Endodermal cell (in vitro differentiated cells): ENCODE measurements around the gene EPPIN. TPM values are rescaled to one million over a fixed set of nuclear protein-coding genes. Genes with fewer than 3 reads are reported as not detected.

Source experiments
- DNase-seq: peaks from one replicate; pipeline ENCODE4 v3.0.0-alpha.2; 2017
- H3K27ac ChIP-seq: 2 replicates; pipeline ENCODE4 v1.5.1; 2013; ENCODE audit warnings: mild to moderate bottlenecking, low read depth, low read length, moderate library complexity
- H3K27me3 ChIP-seq: 2 replicates; pipeline ENCODE4 v1.6.1; 2013; ENCODE audit warnings: mild to moderate bottlenecking, low read length, moderate library complexity; ENCODE audit not compliant: insufficient read depth, control insufficient read depth, poor library complexity, severe bottlenecking
- H3K36me3 ChIP-seq: 2 replicates; pipeline ENCODE4 v1.7.0; 2013; ENCODE audit warnings: mild to moderate bottlenecking, low read length, moderate library complexity; ENCODE audit not compliant: control insufficient read depth, insufficient read depth
- H3K4me1 ChIP-seq: one replicate; pipeline ENCODE4 v1.7.0; 2013; ENCODE audit warnings: low read length; ENCODE audit not compliant: control insufficient read depth, insufficient read depth
- H3K4me3 ChIP-seq: 2 replicates; pipeline ENCODE4 v1.5.1; 2013; ENCODE audit warnings: mild to moderate bottlenecking, low read length, moderate library complexity
- H3K9ac ChIP-seq: 2 replicates; pipeline ENCODE4 v1.6.1; 2013; ENCODE audit warnings: mild to moderate bottlenecking, low read length, moderate library complexity; ENCODE audit not compliant: poor library complexity, severe bottlenecking; ENCODE audit errors: extremely low read depth
- H3K9me3 ChIP-seq: 2 replicates; pipeline ENCODE4 v1.6.1; 2013; ENCODE audit warnings: mild to moderate bottlenecking, low read length, moderate library complexity; ENCODE audit not compliant: control insufficient read depth
- H3K27ac Mint-ChIP-seq: 2 replicates; pipeline ENCODE4 v1.8.0; 2020; ENCODE audit warnings: mixed read lengths
- H3K27me3 Mint-ChIP-seq: 2 replicates; pipeline ENCODE4 v1.8.0; 2021; ENCODE audit warnings: mild to moderate bottlenecking, mixed read lengths; ENCODE audit not compliant: insufficient read depth
- H3K36me3 Mint-ChIP-seq: 2 replicates; pipeline ENCODE4 v1.8.0; 2020; ENCODE audit warnings: low read depth, mixed read lengths
- H3K4me1 Mint-ChIP-seq: 2 replicates; pipeline ENCODE4 v1.8.0; 2020; ENCODE audit warnings: mixed read lengths
- H3K4me3 Mint-ChIP-seq: 2 replicates; pipeline ENCODE4 v1.8.0; 2020; ENCODE audit warnings: mild to moderate bottlenecking, moderate library complexity, mixed read lengths
- H3K9me3 Mint-ChIP-seq: 2 replicates; pipeline ENCODE4 v1.8.0; 2020; ENCODE audit warnings: mild to moderate bottlenecking, mixed read lengths
- WGBS, 2 experiments: methylation state at CpG; one replicate each; pipeline versions ENCODE4 v1.1.5 to v1.1.7; 2013; ENCODE audit warnings: missing lambda C conversion rate in 2 of 2, mixed read lengths in 1 of 2; ENCODE audit not compliant: insufficient coverage in 1 of 2, insufficient read length in 1 of 2; 5-methylcytosine and 5-hydroxymethylcytosine counted together
- total RNA-seq, 2 donors: library from RNA; stranded (reverse); fragmentation: NEBNext Ultra II Directional in 1 of 2; extraction: Animal tissue kit (Norgen Biotek cat#: 25700) in 1 of 2; gene quantifications; 2 replicates in 1 of 2; 3 replicates in 1 of 2; pipeline ENCODE4 v1.2.1, GENCODE V29; 2021
- TF ChIP-seq, protein P1 (sequence below): fragments of 200-600 bp; sonication (generic); conservative IDR thresholded peaks from 2 replicates; pipeline ENCODE4 v1.5.0; 2021; ENCODE audit warnings: antibody characterized with exemption, mild to moderate bottlenecking

The EPPIN gene
- total RNA-seq, 2 donors from 2014 or later, result 0.18 TPM; not detected in 1

DNA sequence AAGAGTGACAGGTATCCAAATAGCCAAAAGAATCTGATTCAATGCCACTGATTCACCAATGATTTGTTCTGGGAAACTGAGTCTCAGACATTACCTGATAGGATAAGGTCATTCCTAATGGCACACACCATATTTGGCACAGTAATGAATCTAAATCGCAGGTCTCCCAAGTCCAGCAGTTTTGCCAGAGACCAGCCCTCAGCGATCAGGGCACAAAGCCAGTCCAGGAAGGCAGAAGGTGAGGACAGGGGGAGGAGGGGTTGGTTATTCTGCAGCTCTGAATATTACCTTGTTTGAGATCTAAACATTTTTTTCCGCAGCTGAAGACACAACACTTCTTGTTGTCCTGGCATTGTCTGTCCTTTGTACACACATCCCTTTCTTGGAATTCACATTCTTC, 1.9 kb downstream of the EPPIN start:
- H3K27me3 ChIP-seq, result peaks cover 23% of the 10 kb centered on the region
- H3K4me3 ChIP-seq, result no peak overlapping the region
- H3K36me3 Mint-ChIP-seq, result no peaks in the 10 kb centered on the region
- no peaks in the 10 kb centered on the region for H3K9me3 ChIP-seq
- peaks cover 2% of the 10 kb centered on the region for H3K4me1 Mint-ChIP-seq
- WGBS, 2 experiments, result 79 to 87% methylated on average over 2 to 3 of the region's 3 CpGs
- peaks cover 3% of the 10 kb centered on the region for H3K9me3 Mint-ChIP-seq
- no peak overlapping the region for H3K9ac ChIP-seq
- peaks cover 16% of the 10 kb centered on the region for H3K27me3 Mint-ChIP-seq
- no peaks in the 10 kb centered on the region for H3K4me1 ChIP-seq
- H3K4me3 Mint-ChIP-seq, result no peak overlapping the region
- no peak overlapping the region for H3K27ac Mint-ChIP-seq
- DNase-seq, result no peak
- H3K27ac ChIP-seq, result no peak overlapping the region
- H3K36me3 ChIP-seq, result no peaks in the 10 kb centered on the region
- TF ChIP-seq, protein P1, sequence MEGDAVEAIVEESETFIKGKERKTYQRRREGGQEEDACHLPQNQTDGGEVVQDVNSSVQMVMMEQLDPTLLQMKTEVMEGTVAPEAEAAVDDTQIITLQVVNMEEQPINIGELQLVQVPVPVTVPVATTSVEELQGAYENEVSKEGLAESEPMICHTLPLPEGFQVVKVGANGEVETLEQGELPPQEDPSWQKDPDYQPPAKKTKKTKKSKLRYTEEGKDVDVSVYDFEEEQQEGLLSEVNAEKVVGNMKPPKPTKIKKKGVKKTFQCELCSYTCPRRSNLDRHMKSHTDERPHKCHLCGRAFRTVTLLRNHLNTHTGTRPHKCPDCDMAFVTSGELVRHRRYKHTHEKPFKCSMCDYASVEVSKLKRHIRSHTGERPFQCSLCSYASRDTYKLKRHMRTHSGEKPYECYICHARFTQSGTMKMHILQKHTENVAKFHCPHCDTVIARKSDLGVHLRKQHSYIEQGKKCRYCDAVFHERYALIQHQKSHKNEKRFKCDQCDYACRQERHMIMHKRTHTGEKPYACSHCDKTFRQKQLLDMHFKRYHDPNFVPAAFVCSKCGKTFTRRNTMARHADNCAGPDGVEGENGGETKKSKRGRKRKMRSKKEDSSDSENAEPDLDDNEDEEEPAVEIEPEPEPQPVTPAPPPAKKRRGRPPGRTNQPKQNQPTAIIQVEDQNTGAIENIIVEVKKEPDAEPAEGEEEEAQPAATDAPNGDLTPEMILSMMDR, result no peak

DNA sequence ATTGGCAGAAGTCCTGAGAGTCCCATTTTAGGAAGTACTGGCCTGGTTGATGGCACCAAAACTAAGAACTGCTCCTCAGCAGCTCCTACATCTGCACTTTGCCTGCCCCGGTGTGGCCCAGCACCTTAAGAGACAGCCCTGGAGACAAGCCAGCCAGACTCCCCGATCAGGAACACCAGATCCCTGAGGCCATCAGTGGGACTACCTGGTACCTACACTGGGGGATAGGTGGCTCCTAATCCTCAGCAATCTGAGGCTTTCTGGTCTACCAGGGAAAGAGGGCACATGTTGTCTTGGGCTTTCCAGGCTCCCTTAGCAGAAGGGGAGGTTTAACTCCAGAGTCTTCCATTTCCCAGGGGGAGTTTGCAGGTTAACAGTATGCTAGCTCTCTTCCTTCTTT, 7.8 kb downstream of the EPPIN start, which contains the start of gene WFDC6:
TSS of gene WFDC6 (minus strand) at position 101 of the 400 bp plus-strand sequence. CDS start at position 26, 75 bp downstream.
- peaks cover 5% of the 10 kb centered on the region for H3K4me1 Mint-ChIP-seq
- Histone ChIP-seq H3K9me3 (no peaks in the 10 kb centered on the region), H3K27ac (no peak within 1 kb of the TSS), H3K4me3 (no peak within 1 kb of the TSS), H3K9ac (no peak within 1 kb of the TSS), H3K27me3 (peaks cover 35% of the 10 kb centered on the region), H3K36me3 (no peaks in the 10 kb centered on the region), H3K4me1 (no peaks in the 10 kb centered on the region)
- H3K27me3 Mint-ChIP-seq, result peaks cover 10% of the 10 kb centered on the region
- no peaks in the 10 kb centered on the region for H3K9me3 Mint-ChIP-seq
- H3K4me3 Mint-ChIP-seq, result no peak within 1 kb of the TSS
- DNase-seq, result no peak
- TF ChIP-seq, protein P1, result no peak
- WGBS, 2 experiments, result 93 to 94% methylated on average over 2 of the region's 2 CpGs
- H3K36me3 Mint-ChIP-seq, result no peaks in the 10 kb centered on the region
- no peak within 1 kb of the TSS for H3K27ac Mint-ChIP-seq

DNA sequence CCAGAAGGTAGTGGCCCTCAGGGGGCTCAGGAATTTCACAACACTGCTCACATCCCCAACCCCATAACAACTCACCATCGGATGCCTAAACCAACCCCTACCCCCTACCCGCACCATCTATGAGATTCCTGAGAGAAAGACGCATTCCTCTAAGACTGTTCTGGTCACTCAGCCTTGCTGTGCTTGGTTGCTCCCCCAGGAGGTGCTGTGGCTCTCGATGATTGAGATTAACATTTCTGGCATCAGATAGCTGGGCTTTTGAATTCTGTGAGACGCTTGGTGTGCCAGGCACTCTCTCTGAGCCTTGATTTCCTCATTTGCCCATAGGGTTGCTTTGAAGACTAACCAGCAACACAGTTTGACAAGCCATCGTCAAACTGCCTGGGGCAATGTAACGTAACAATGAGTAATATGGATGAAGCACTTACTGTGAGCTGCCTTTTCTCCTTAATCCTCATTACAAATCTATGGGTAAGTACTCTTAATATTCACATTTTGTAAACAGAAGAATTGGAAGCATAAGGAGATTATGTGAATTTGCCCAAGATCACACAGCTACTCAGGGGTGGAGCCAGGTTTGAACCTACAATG, 8.9 kb downstream of the EPPIN start:
- Mint-ChIP-seq H3K4me1 (peaks cover 5% of the 10 kb centered on the region), H3K36me3 (no peaks in the 10 kb centered on the region), H3K27me3 (peaks cover 6% of the 10 kb centered on the region), H3K4me3 (no peak overlapping the region), H3K9me3 (no peaks in the 10 kb centered on the region), H3K27ac (no peak overlapping the region)
- Histone ChIP-seq H3K9me3 (no peaks in the 10 kb centered on the region), H3K36me3 (no peaks in the 10 kb centered on the region), H3K4me3 (no peak overlapping the region), H3K4me1 (no peaks in the 10 kb centered on the region), H3K9ac (no peak overlapping the region), H3K27ac (no peak overlapping the region), H3K27me3 (peaks cover 29% of the 10 kb centered on the region)
- 92 to 93% methylated on average over 4 to 7 of the region's 7 CpGs for WGBS, 2 experiments
- DNase-seq, result peak; percentile 82
- TF ChIP-seq, protein P1, result peak; percentile 70
